Rectal smooth muscle tissue (tissue), 1 donor: Measurements from ENCODE around the gene PREX1.

Source experiments
- H3K27ac ChIP-seq: one replicate; pipeline ENCODE4 v1.7.0; 2013; ENCODE audit warnings: low read depth, low read length, inconsistent platforms
- H3K27me3 ChIP-seq: one replicate; pipeline ENCODE4 v1.7.0; 2013; ENCODE audit warnings: low read length; ENCODE audit not compliant: control insufficient read depth, insufficient read depth
- H3K36me3 ChIP-seq: one replicate; pipeline ENCODE4 v1.7.0; 2013; ENCODE audit warnings: low read length; ENCODE audit not compliant: control insufficient read depth, insufficient read depth
- H3K4me1 ChIP-seq: one replicate; pipeline ENCODE4 v1.7.0; 2013; ENCODE audit warnings: low read length; ENCODE audit not compliant: control insufficient read depth, insufficient read depth
- H3K4me3 ChIP-seq: one replicate; pipeline ENCODE4 v1.7.0; 2013; ENCODE audit warnings: low read length
- H3K9ac ChIP-seq: one replicate; pipeline ENCODE4 v1.7.0; 2013; ENCODE audit warnings: low read length

Gene PREX1

GRCh38 chr20:48739395-48740291 lies 88.2 kb downstream of the PREX1 start:
- peaks cover 3% of the 10 kb centered on the region for H3K36me3 ChIP-seq
- H3K4me1 ChIP-seq = no peaks in the 10 kb centered on the region
- H3K4me3 ChIP-seq = no peak overlapping the region
- no peak overlapping the region for H3K9ac ChIP-seq
- H3K27ac ChIP-seq = no peak overlapping the region
- peaks cover 3% of the 10 kb centered on the region for H3K27me3 ChIP-seq

GRCh38 chr20:48738399-48739304 lies 89.1 kb downstream of the PREX1 start:
- peaks cover 8% of the 10 kb centered on the region for H3K36me3 ChIP-seq
- H3K9ac ChIP-seq = no peak overlapping the region
- H3K4me3 ChIP-seq = no peak overlapping the region
- peaks cover 3% of the 10 kb centered on the region for H3K27me3 ChIP-seq
- no peaks in the 10 kb centered on the region for H3K4me1 ChIP-seq
- H3K27ac ChIP-seq = no peak overlapping the region

GRCh38 chr20:48738094-48738398 lies 89.8 kb downstream of the PREX1 start:
- Histone ChIP-seq H3K27me3 (peaks cover 3% of the 10 kb centered on the region), H3K27ac (no peak overlapping the region), H3K9ac (no peak overlapping the region), H3K4me1 (no peaks in the 10 kb centered on the region), H3K36me3 (peaks cover 5% of the 10 kb centered on the region), H3K4me3 (no peak overlapping the region)

- Histone ChIP-seq H3K9ac (no peak overlapping the region), H3K36me3 (peaks cover 5% of the 10 kb centered on the region), H3K4me1 (no peaks in the 10 kb centered on the region), H3K27ac (no peak overlapping the region), H3K4me3 (no peak overlapping the region), H3K27me3 (peaks cover 3% of the 10 kb centered on the region)
Measured at GRCh38 chr20:48737434-48738093, 90.2 kb downstream of the PREX1 start.

- Histone ChIP-seq H3K27ac (no peak overlapping the region), H3K27me3 (peaks cover 3% of the 10 kb centered on the region), H3K36me3 (peaks cover 5% of the 10 kb centered on the region), H3K9ac (no peak overlapping the region), H3K4me1 (no peaks in the 10 kb centered on the region), H3K4me3 (no peak overlapping the region)
Measured at GRCh38 chr20:48736636-48737035, 91.2 kb downstream of the PREX1 start.

GRCh38 chr20:48736231-48736630 lies 91.6 kb downstream of the PREX1 start:
- Histone ChIP-seq H3K4me1 (no peaks in the 10 kb centered on the region), H3K36me3 (peaks cover 5% of the 10 kb centered on the region), H3K9ac (no peak overlapping the region), H3K27me3 (peaks cover 3% of the 10 kb centered on the region), H3K4me3 (no peak overlapping the region), H3K27ac (no peak overlapping the region)

GRCh38 chr20:48735112-48735511 lies 92.7 kb downstream of the PREX1 start:
- Histone ChIP-seq H3K27ac (no peak overlapping the region), H3K4me3 (no peak overlapping the region), H3K4me1 (no peaks in the 10 kb centered on the region), H3K27me3 (peaks cover 3% of the 10 kb centered on the region), H3K36me3 (peaks cover 5% of the 10 kb centered on the region), H3K9ac (no peak overlapping the region)

DNA sequence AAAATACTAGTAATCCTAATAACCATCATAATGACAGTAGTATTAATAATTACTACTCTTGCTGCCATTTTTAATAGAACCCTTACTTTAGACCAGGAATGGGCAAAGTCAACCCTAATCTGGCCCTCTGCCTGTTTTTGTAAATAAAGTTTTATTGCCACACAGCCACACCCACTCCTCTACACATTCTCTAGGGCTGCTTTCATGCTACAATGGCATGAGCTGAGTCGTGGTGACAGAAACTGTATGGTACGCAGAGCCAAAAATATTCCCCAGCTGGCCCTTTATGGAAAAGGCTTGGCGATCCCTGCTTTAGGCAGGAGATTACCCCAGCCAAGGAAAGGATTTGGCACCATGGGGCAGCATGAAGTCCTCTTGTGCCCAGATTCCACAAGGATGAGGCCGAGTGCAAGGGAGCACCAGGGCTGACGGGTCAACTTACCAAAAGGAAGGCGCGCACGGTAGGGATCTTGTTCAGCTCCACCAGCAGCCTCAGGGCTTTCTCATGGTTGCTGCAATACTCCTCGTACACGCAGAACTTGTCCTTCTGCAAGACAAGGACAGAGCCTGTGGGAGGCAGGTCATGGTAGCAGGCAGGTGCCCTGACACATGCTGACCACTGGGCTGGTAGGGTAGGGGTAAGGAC lies 93.6 kb downstream of the PREX1 start:
- Histone ChIP-seq H3K4me3 (no peak overlapping the region), H3K27me3 (peaks cover 3% of the 10 kb centered on the region), H3K27ac (no peak overlapping the region), H3K4me1 (no peaks in the 10 kb centered on the region), H3K36me3 (peaks cover 5% of the 10 kb centered on the region), H3K9ac (no peak overlapping the region)

GRCh38 chr20:48733296-48733790 lies 94.5 kb downstream of the PREX1 start:
- no peak overlapping the region for H3K9ac ChIP-seq
- H3K27me3 ChIP-seq = peaks cover 3% of the 10 kb centered on the region
- H3K36me3 ChIP-seq = peaks cover 5% of the 10 kb centered on the region
- no peak overlapping the region for H3K27ac ChIP-seq
- no peak overlapping the region for H3K4me3 ChIP-seq
- no peaks in the 10 kb centered on the region for H3K4me1 ChIP-seq

- no peaks in the 10 kb centered on the region for H3K4me1 ChIP-seq
- H3K27me3 ChIP-seq = peaks cover 3% of the 10 kb centered on the region
- H3K4me3 ChIP-seq = no peak overlapping the region
- H3K27ac ChIP-seq = no peak overlapping the region
- H3K36me3 ChIP-seq = peaks cover 7% of the 10 kb centered on the region
- no peak overlapping the region for H3K9ac ChIP-seq
Measured at GRCh38 chr20:48732081-48732829, 95.5 kb downstream of the PREX1 start.

GRCh38 chr20:48731536-48731935 lies 96.3 kb downstream of the PREX1 start:
- Histone ChIP-seq H3K4me1 (no peaks in the 10 kb centered on the region), H3K4me3 (no peak overlapping the region), H3K36me3 (peaks cover 7% of the 10 kb centered on the region), H3K9ac (no peak overlapping the region), H3K27me3 (peaks cover 3% of the 10 kb centered on the region), H3K27ac (no peak overlapping the region)
